MM.1S (cell line): Measurements from ENCODE around the gene PRRG2.

ENCODE experiments used
- CTCF ChIP-seq: fragments of 300-600 bp; sonication (generic); IDR thresholded peaks from 2 replicates; pipeline ENCODE4 v1.5.1; 2016; ENCODE audit warnings: antibody characterized with exemption, low read length, mixed read lengths
- EZH2 ChIP-seq: fragments of 300-600 bp; sonication (generic); optimal IDR thresholded peaks from 2 replicates; pipeline ENCODE3; 2017; ENCODE audit warnings: low read depth, mild to moderate bottlenecking, antibody characterized with exemption, low read length, mixed read lengths

GRCh38 chr19:49533551-49534488 is 47.3 kb upstream of the PRRG2 start:
- peak; percentile 40 for TF ChIP-seq CTCF
- TF ChIP-seq EZH2: no peak
